Choroid plexus epithelial cell (primary cell): ENCODE measurements around the gene HS3ST4.

Experiments used
- DNase-seq: peaks from one replicate; pipeline ENCODE4 v3.0.0-alpha.2; 2010; ENCODE audit warnings: low read depth
- H3K4me3 ChIP-seq: 2 replicates; pipeline ENCODE4 v1.5.1; 2011; ENCODE audit warnings: low read depth, mild to moderate bottlenecking, control low read depth, low read length, moderate library complexity
- CTCF ChIP-seq: conservative IDR thresholded peaks from 2 replicates; pipeline ENCODE4 v1.5.1; 2011; ENCODE audit warnings: low read depth, mild to moderate bottlenecking, control low read depth, inconsistent platforms, low read length, moderate library complexity

Gene HS3ST4

GRCh38 chr16:25785361-25785760, 93.6 kb downstream of the HS3ST4 start:
- TF ChIP-seq CTCF, result no peak
- DNase-seq, result no peak
- H3K4me3 ChIP-seq, result no peak overlapping the region

GRCh38 chr16:25786748-25787147, 95.0 kb downstream of the HS3ST4 start:
- no peak for DNase-seq

GRCh38 chr16:25788637-25789036, 96.9 kb downstream of the HS3ST4 start:
- H3K4me3 ChIP-seq, result no peak overlapping the region
- no peak for TF ChIP-seq CTCF
- no peak for DNase-seq

More at GRCh38 chr16:25786748-25787147, 95.0 kb downstream of the HS3ST4 start:
- TF ChIP-seq CTCF, result no peak
- no peak overlapping the region for H3K4me3 ChIP-seq

- no peak overlapping the region for H3K4me3 ChIP-seq
- no peak for TF ChIP-seq CTCF
- no peak for DNase-seq
These were observed 104.5 kb downstream of the HS3ST4 start for GRCh38 chr16:25796239-25796638.

- no peak for TF ChIP-seq CTCF
- no peak for DNase-seq
These were observed 106.3 kb downstream of the HS3ST4 start for GRCh38 chr16:25798065-25798464.

GRCh38 chr16:25799816-25800215, 108.1 kb downstream of the HS3ST4 start:
- TF ChIP-seq CTCF, result no peak
- no peak for DNase-seq
- no peak overlapping the region for H3K4me3 ChIP-seq

More at GRCh38 chr16:25798065-25798464, 106.3 kb downstream of the HS3ST4 start:
- H3K4me3 ChIP-seq, result no peak overlapping the region

- H3K4me3 ChIP-seq, result no peak overlapping the region
- DNase-seq, result no peak
- no peak for TF ChIP-seq CTCF
These were observed 120.5 kb downstream of the HS3ST4 start for GRCh38 chr16:25812215-25812614.
